K562 (cell line): ENCODE measurements around the gene SEMA5A. TPM values are rescaled to one million over a fixed set of nuclear protein-coding genes. Genes with fewer than 3 reads are reported as not detected.

Source experiments
- CAMTA2 ChIP-seq: fragments of 250-450 bp; sonication (Bioruptor Pico); conservative IDR thresholded peaks from 2 replicates; pipeline ENCODE4 v1.5.1; 2022
- EGR1 ChIP-seq: fragments of 450-650 bp; conservative IDR thresholded peaks from 2 replicates; pipeline ENCODE4 v1.6.1; 2017; ENCODE audit warnings: mild to moderate bottlenecking
- FOXJ3 ChIP-seq: sonication (generic); formaldehyde crosslinking; IDR thresholded peaks from 2 replicates; pipeline ENCODE4 v1.4.0; 2020; ENCODE audit warnings: mild to moderate bottlenecking, missing genetic modification reagents
- HMGXB4 ChIP-seq: sonication (generic); formaldehyde crosslinking; IDR thresholded peaks from 2 replicates; pipeline ENCODE4 v1.8.1; 2023; ENCODE audit warnings: mild to moderate bottlenecking, missing genetic modification reagents
- PHB ChIP-seq: fragments of 250-450 bp; sonication (Bioruptor Pico); IDR thresholded peaks from 2 replicates; pipeline ENCODE4 v1.5.0; 2021
- ZNF124 ChIP-seq: sonication (generic); formaldehyde crosslinking; IDR thresholded peaks from 2 replicates; pipeline ENCODE4 v1.8.1; 2022; ENCODE audit warnings: missing genetic modification reagents
- ZNF609 ChIP-seq: sonication (generic); formaldehyde crosslinking; IDR thresholded peaks from 2 replicates; pipeline ENCODE4 v1.8.1; 2023; ENCODE audit warnings: missing genetic modification reagents, mild to moderate bottlenecking, borderline replicate concordance
- polyA plus RNA-seq, 8 experiments: library from polyadenylated mRNA; depleted of rRNA in 4 of 8; stranded (reverse) in 5 of 8; unstranded in 3 of 8; fragments of >200 nt; fragmentation: Nextera tagmentation in 2 of 8; fragmentation: Illumina TruSeq in 1 of 8; extraction: Ambion mirVana in 2 of 8; extraction: Trizol in 1 of 8; gene quantifications; 2 replicates each; pipeline versions ENCODE4 v1.2.1 to v1.2.3, GENCODE V29; 2011 to 2014; ENCODE audit warnings: inconsistent platforms in 1 of 8, missing spikeins in 1 of 8
- total RNA-seq, 7 experiments: library from RNA; depleted of rRNA in 6 of 7; stranded (reverse); fragments of >200 nt in 6 of 7; fragmentation: Illumina TruSeq in 2 of 7; extraction: Trizol in 2 of 7; gene quantifications; 2 replicates each; pipeline versions ENCODE4 v1.2.1 to v1.2.3, GENCODE V29; 2011 to 2021; ENCODE audit warnings: low replicate concordance in 1 of 7

The SEMA5A gene
- total and polyA plus RNA-seq, 9 of the 15 experiments (the other 6 are each of a cell fraction or from before 2014, with no cell fraction given) = 0.02 TPM; not detected in 8

- TF ChIP-seq ZNF609 (CRISPR knock-in tag) (no peak), PHB (CRISPR knock-in tag) (no peak), HMGXB4 (no peak), FOXJ3 (CRISPR knock-in tag) (no peak), CAMTA2 (no peak), ZNF124 (CRISPR knock-in tag) (no peak), EGR1 (no peak)
Measured at GRCh38 chr5:9392625-9393024, 153.2 kb downstream of the SEMA5A start (continued).
